Measurements from ENCODE around the gene ZNF687. TPM values are rescaled to one million over a fixed set of nuclear protein-coding genes. Genes with fewer than 3 reads are reported as not detected.
"Not testable (repeated sequence)": the region's sequence is repeated elsewhere in the genome, so short reads cannot be mapped to it uniquely, and the experiment has no call there.

ZNF687 gene
- total RNA-seq, 1 experiment from 2014 or later: 19.0 TPM

GRCh38 chr1:151275341-151275740 is 6.8 kb upstream of the ZNF687 start:
- in situ Hi-C loops (cut with HindIII; ENCODE audit: low pct_unique_long_range_greater_than_20kb, low sequenced_read_pairs); DNase-seq (ENCODE audit: low read depth): not testable (repeated sequence)

- DNase-seq (ENCODE audit: low read depth): no peak
- in situ Hi-C loops (cut with HindIII; ENCODE audit: low pct_unique_long_range_greater_than_20kb, low sequenced_read_pairs): no loop called here
Measured at GRCh38 chr1:151277249-151277648, 4.8 kb upstream of the ZNF687 start.

GRCh38 chr1:151281225-151281968 is 702 bp upstream of the ZNF687 start:
- in situ Hi-C loops (cut with HindIII; ENCODE audit: low pct_unique_long_range_greater_than_20kb, low sequenced_read_pairs): no loop called here
- peak; percentile 99 for DNase-seq (ENCODE audit: low read depth)

GRCh38 chr1:151282883-151283725 is 1.0 kb downstream of the ZNF687 start:
- DNase-seq (ENCODE audit: low read depth): no peak
- in situ Hi-C loops (cut with HindIII; ENCODE audit: low pct_unique_long_range_greater_than_20kb, low sequenced_read_pairs): no loop called here

GRCh38 chr1:151284013-151284577 is 2.0 kb downstream of the ZNF687 start:
- no peak for DNase-seq (ENCODE audit: low read depth)
- in situ Hi-C loops (cut with HindIII; ENCODE audit: low pct_unique_long_range_greater_than_20kb, low sequenced_read_pairs): no loop called here

GRCh38 chr1:151286619-151287340 is 4.7 kb downstream of the ZNF687 start:
- in situ Hi-C loops (cut with HindIII; ENCODE audit: low pct_unique_long_range_greater_than_20kb, low sequenced_read_pairs): no loop called here
- no peak for DNase-seq (ENCODE audit: low read depth)

- no peak for DNase-seq (ENCODE audit: low read depth)
- in situ Hi-C loops (cut with HindIII; ENCODE audit: low pct_unique_long_range_greater_than_20kb, low sequenced_read_pairs): no loop called here
Measured at GRCh38 chr1:151287341-151287699, 5.2 kb downstream of the ZNF687 start.

- in situ Hi-C loops (cut with HindIII; ENCODE audit: low pct_unique_long_range_greater_than_20kb, low sequenced_read_pairs): no loop called here
- DNase-seq (ENCODE audit: low read depth): no peak
Measured at GRCh38 chr1:151287767-151288500, 5.8 kb downstream of the ZNF687 start.

GRCh38 chr1:151288502-151288901 is 6.4 kb downstream of the ZNF687 start:
- no peak for DNase-seq (ENCODE audit: low read depth)
- in situ Hi-C loops (cut with HindIII; ENCODE audit: low pct_unique_long_range_greater_than_20kb, low sequenced_read_pairs): no loop called here

- no peak for DNase-seq (ENCODE audit: low read depth)
- in situ Hi-C loops (cut with HindIII; ENCODE audit: low pct_unique_long_range_greater_than_20kb, low sequenced_read_pairs): no loop called here
Measured at GRCh38 chr1:151289080-151289935, 7.2 kb downstream of the ZNF687 start.

GRCh38 chr1:151289991-151290708 is 8.1 kb downstream of the ZNF687 start:
- in situ Hi-C loops (cut with HindIII; ENCODE audit: low pct_unique_long_range_greater_than_20kb, low sequenced_read_pairs): no loop called here
- no peak for DNase-seq (ENCODE audit: low read depth)

GRCh38 chr1:151290709-151291303 is 8.7 kb downstream of the ZNF687 start:
- in situ Hi-C loops (cut with HindIII; ENCODE audit: low pct_unique_long_range_greater_than_20kb, low sequenced_read_pairs): no loop called here

GRCh38 chr1:151292207-151293030 is 10.3 kb downstream of the ZNF687 start:
- in situ Hi-C loops (cut with HindIII; ENCODE audit: low pct_unique_long_range_greater_than_20kb, low sequenced_read_pairs): no loop called here
- no peak for DNase-seq (ENCODE audit: low read depth)

More at GRCh38 chr1:151290709-151291303, 8.7 kb downstream of the ZNF687 start:
- DNase-seq (ENCODE audit: low read depth): no peak

- DNase-seq (ENCODE audit: low read depth): no peak
- in situ Hi-C loops (cut with HindIII; ENCODE audit: low pct_unique_long_range_greater_than_20kb, low sequenced_read_pairs): no loop called here
Measured at GRCh38 chr1:151293093-151293492, 11.0 kb downstream of the ZNF687 start.

GRCh38 chr1:151294742-151295462 is 12.8 kb downstream of the ZNF687 start:
- DNase-seq (ENCODE audit: low read depth): no peak
- in situ Hi-C loops (cut with HindIII; ENCODE audit: low pct_unique_long_range_greater_than_20kb, low sequenced_read_pairs): no loop called here
